Activated CD4-positive, alpha-beta T cell treated with anti-CD3 and anti-CD28 coated beads, Interleukin-2, amount 50 U/mL, for 4 hours (primary cell): ENCODE data around the gene C20orf173.
"Not testable (repeated sequence)": the region's sequence is repeated elsewhere in the genome, so short reads cannot be mapped to it uniquely, and the experiment has no call there.

Source experiments
- DNase-seq, 2 experiments: peaks; one replicate each; pipeline ENCODE4 v3.0.0-alpha.2; 2020

Gene C20orf173

DNA sequence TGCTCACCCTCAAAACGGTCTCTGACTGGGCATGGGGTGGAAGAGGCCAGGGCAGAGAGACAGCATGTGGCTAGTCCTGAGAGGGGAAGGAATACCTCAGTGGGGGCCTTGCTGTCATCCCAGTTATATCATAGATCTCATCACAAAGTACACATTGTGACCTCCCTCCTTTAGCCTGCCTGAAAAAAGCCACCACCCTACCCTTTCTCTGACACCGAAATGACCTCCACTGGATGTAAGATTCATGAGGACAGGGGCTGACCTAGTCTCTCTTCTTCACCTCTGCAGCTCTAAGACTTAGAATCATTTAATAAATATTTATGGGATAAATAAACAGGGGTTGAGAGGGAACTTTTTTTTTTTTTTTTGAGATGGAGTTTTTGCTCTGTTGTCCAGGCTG, at the start of gene C20orf173:
C20orf173 (minus strand) TSS at position 101 of the 400 bp plus-strand sequence. CDS start 279 bp downstream, outside the sequence.
- DNase-seq = no peak

- DNase-seq = no peak
Measured at GRCh38 chr20:35579196-35579595, 49.7 kb upstream of the C20orf173 start.

DNA sequence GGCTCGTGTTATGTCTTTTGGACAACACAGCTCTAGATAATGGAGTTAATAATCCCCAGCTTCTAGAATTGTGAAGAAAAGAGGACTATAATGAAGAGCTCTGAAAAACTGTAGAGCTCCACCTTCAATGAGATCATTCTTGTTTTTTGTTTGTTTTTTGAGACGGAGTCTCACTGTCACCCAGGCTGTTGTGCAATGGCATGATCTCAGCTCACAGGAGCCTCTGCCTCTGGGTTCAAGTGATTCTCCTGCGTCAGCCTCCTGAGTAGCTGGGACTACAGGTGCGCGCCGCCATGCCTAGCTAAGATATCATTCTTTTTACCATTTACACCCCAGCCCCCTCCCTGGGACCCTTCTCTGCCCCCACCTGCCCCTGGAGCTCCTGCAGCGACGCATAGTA, 49.0 kb upstream of the C20orf173 start:
- no peak for DNase-seq

GRCh38 chr20:35576816-35577215, 47.4 kb upstream of the C20orf173 start:
- DNase-seq = no peak

GRCh38 chr20:35575958-35576357, 46.5 kb upstream of the C20orf173 start:
- DNase-seq = no peak

- DNase-seq = no peak
Measured at GRCh38 chr20:35572838-35573237, 43.4 kb upstream of the C20orf173 start.

GRCh38 chr20:35571555-35571954, 42.1 kb upstream of the C20orf173 start:
- DNase-seq = no peak

- DNase-seq = no peak
Measured at GRCh38 chr20:35568645-35569044, 39.2 kb upstream of the C20orf173 start.

DNA sequence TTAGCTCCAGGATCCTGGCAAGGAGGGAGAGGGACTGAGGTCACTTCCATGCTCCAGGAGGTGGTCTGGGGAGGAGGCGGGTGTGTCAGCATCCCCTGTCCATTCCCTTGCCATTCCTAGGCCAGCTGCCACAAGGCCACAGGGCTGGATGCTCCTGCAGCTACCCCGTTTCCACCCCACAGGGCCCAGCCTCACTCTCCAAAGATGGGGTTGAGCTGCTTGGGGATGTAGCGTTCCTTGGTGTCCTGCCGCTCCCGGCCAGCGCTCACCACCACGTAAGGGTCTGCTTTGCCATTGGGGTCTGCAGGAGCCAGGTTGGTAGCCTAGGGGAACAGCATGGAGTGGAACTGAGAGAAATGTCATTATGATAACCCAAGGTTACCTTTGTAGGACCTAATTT, 35.5 kb upstream of the C20orf173 start:
- no peak for DNase-seq

- DNase-seq = no peak
Measured at GRCh38 chr20:35563834-35564233, 34.4 kb upstream of the C20orf173 start.

GRCh38 chr20:35562541-35563110, 33.2 kb upstream of the C20orf173 start:
- no peak for DNase-seq

- no peak for DNase-seq
Measured at GRCh38 chr20:35561671-35562070, 32.2 kb upstream of the C20orf173 start.

- DNase-seq = no peak
Measured at GRCh38 chr20:35561268-35561667, 31.8 kb upstream of the C20orf173 start.

- DNase-seq = no peak
Measured at GRCh38 chr20:35560541-35560940, 31.1 kb upstream of the C20orf173 start.

- DNase-seq = no peak
Measured at GRCh38 chr20:35560105-35560511, 30.7 kb upstream of the C20orf173 start.

- no peak for DNase-seq
Measured at GRCh38 chr20:35559042-35559693, 29.7 kb upstream of the C20orf173 start.

- DNase-seq = no peak
Measured at GRCh38 chr20:35558451-35558850, 29.0 kb upstream of the C20orf173 start.

DNA sequence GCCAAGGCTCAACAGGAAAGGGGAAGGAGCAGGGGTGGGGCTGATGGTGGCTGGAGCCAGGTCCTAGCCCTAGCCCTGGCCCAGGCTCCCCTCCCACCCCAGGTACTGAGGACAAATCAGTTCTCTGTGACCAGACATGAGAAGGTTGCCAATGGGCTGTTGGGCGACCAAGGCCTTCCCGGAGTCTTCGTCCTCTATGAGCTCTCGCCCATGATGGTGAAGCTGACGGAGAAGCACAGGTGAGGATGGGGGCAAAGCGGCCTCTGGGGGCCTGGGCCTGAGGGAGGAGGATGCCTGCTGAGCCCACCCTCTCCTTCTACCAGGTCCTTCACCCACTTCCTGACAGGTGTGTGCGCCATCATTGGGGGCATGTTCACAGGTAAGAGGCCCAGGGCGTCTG, 27.4 kb upstream of the C20orf173 start:
- no peak for DNase-seq

DNA sequence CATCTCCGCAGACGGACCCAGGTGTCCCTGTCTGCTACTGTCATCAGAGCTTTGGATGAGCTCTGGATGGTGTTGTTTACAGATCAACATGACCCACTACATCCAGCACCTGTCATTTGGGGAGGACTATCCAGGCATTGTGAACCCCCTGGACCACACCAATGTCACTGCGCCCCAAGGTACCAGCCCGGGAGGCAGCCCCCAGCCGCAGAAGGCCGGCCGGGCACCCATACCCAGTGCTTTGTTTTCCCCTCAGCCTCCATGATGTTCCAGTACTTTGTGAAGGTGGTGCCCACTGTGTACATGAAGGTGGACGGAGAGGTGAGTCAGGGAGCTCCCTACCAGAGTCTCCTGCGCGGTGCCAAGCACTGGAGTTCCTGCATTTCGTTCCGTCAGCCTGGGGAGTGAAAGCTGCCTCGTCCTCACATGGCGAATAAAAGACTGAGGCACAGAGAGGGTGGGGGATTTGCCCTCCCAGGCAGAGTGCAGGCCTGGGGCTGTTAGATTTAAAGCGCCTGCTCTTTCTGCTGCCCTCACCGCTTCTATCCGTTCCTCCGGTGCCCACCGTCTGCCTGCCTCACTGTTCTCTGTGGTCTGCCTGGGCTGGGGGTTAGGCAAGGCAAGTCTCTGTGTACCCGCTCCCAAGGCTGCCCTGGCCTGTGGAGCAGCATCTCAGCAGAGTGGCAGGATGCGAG, 26.6 kb upstream of the C20orf173 start:
- DNase-seq = no peak

DNA sequence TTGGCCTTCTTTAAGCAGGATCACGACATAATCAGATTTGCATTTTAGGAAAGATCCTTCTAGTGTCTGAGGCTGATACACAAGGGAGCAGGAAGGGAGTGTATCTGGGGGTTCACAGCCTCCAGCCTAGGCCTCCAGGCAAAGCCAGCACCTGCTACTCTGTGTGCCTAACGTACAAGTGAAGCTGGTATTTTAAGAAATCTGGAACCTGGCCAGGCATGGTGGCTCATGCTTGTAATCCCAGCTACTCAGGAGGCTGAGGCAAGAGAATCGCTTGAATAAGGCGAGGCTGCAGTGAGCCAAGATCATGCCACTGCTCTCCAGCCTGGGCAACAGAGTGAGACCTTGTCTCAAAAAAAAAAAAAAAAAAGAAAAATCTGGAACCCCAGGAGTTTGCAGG, 26.0 kb upstream of the C20orf173 start:
- not testable (repeated sequence) for DNase-seq

DNA sequence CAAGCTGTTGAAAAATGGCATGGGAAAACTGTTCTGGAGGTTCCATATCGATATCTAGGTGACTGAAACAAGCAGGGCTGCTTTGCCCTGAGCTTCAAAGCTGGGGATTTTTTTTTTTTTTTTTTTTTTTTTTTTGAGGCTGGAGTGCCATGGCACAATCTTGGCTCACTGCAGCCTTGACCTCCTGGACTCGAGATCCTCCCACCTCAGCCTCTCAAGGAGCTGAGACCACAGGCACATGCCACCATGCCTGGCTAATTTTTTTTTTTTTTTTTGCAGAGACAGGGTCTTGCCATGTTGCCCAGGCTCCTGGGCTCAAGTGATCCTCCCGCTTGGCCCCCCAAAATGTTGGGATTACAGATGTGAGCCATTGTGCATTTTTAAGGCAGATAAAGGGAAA, 23.5 kb upstream of the C20orf173 start:
- DNase-seq = no peak

GRCh38 chr20:35551503-35551902, 22.1 kb upstream of the C20orf173 start:
- DNase-seq = no peak

DNA sequence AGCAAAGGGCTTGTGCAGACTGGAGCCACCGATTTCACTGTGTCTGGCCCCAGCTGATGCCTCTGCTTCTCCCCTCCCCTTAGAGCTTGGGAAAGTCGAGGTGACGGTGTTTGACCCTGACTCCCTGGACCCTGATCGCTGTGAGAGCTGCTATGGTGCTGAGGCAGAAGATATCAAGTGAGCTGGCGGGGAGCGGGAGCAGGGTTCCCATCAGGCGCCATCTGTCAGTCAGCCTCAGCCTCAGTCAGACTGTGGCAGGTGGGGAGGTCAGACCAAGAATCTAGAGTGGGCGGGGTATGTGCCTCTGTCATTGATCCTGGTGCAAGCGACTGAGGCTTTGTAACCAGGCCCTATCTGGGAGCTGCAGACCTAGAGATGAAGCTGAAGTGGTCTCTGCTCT, 17.9 kb upstream of the C20orf173 start:
- no peak for DNase-seq

GRCh38 chr20:35546127-35546526, 16.7 kb upstream of the C20orf173 start:
- no peak for DNase-seq
